ENCODE data around the gene NT5C2.
"Not testable (repeated sequence)": the region's sequence is repeated elsewhere in the genome, so short reads cannot be mapped to it uniquely, and the experiment has no call there.

The NT5C2 gene

DNA sequence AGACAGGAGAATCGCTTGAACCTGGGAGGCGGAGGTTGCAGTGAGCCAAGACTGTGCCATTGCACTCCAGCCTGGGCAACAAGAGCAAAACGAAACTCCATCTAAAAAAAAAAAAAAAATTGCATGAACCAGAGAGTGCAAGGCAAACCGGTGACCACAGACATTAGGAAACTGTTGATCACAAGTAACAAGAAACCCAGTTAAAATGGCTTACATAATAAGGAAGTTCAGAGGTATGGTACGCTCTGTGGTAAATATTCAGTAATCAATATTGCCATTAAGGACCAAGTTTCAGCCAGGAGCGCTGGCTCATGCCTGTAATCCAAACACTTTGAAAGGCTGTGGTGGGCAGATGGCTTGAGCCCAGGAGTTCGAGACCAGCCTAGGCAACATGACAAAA is 9.2 kb upstream of the NT5C2 start:
- DNase-seq (ENCODE audit: low read depth, low spot score), result no peak

DNA sequence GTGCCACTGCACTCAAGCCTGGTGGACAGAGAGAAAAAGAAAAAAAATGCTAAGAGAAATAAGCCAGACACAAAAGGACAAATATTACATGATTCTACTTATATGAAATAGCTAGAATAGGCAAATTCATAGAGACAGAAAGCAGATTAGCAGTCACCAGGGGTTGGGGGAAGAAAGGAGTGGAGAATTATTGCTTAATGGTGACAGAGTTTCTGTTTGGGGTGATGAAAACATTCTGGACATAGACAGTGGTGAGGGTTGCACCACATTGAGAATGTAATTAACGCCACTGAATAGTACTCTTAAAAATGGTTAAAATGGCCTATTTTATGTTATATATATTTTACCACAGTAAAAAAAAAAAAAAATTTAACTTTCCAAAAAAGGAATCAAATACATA is 6.4 kb upstream of the NT5C2 start:
- DNase-seq (ENCODE audit: low read depth, low spot score), result no peak

DNA sequence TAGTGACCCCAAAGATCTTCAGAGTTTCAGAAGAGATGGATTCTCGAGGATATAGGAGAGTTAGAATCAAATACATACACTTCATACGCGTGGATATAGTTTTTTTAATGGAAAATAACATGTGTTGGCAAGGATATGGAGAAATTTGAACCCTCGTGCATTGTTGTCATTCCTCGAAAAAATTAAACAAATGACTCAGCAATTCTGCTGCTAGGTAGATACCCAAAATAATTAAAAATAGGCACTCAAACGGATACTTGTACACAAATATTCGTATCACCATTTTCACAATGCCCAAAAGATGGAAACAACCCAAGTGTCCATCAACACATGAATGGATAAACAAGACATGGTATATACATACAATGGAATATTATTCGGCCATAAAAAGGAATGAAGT is 5.6 kb upstream of the NT5C2 start:
- no peak for DNase-seq (ENCODE audit: low read depth, low spot score)

DNA sequence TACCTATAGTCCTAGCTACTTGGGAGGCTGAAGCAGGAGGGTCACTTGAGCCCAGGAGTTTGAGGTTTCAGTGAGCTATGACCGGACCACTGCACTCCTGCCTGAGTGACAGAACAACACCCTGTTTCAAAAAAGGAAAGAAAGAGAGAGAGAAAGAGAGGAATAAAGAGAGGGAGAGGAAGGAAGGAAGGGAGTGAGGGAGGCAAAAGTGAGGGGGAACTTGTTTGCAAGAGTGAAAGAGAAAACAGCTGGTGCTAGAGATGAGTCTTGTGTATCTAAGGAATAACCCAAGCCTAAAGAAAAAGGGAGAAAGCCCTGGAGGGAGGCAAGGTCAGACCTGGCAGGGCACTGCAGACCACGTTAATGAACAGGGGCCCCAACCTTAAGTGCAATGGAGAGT is 4.8 kb upstream of the NT5C2 start:
- DNase-seq (ENCODE audit: low read depth, low spot score), result no peak

DNA sequence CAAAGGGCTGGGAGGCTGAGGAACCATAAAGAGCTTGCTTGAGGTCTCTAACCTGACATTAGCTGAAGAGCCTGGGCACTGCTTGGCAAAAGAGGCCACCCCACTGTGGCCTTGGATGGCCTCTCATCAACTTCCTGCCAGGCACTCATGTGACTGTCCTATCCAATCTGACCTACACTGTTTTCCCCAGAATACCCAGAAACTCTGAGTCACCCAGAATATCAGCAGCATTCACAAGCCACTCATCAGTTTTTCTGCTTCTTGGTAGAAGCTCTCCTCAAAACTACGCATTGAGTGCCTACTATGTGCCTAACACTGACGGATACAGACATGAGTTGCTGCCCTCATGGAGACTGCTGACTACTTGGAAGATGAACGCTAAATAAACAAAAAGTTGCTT is 4.1 kb upstream of the NT5C2 start:
- DNase-seq (ENCODE audit: low read depth, low spot score), result no peak

DNA sequence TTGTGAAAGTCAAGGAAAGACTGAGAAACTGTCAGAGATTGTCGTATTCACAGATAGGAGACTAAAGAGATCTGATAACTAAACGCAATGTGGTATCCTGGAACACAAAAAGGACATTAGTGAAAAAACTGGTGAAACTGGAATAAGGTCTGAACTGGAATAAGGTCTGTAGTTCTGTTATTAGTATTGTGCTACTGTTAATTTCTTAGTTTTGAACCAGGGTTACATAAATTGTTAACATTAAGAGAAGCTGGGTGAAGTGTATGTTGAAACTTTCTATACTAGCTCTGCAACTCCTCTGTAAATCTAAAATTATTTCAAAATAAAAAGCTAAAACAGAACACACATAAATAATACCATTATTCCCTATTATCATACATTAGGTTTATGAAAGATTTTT is 3.4 kb upstream of the NT5C2 start:
- DNase-seq (ENCODE audit: low read depth, low spot score), result no peak

DNA sequence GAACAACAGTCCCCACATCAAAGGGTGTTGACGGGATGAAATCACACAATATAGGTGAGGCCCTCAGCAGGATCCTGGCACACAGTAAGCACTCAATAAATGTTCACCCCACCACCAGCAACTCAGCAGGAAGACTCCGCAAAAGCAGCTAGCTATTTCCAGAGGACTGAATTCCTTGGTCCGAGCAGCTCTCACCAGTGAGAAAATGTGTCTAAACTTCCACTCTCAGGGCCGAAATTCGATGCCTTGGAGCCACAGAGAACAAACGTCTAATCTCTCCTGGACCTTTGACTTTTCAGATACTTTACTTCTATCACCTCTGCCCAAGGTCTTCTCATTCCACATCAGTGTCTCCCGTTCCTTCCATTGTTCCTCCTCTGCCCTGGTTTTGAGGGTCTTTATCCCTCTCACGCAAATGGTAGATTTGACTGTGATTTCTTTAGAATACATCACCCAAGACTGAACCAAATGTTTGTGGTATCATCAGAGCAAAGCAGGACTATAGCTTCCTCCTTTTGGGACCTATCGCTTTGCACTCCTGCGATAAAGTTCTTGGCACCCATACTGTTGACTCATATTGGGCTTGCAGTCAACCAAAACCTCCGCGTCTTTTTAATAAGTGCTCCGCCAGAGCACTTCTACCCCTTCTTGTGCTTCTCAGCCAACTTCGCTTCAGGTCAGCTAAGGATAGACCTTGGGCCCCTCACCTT is 903 bp upstream of the NT5C2 start:
- DNase-seq (ENCODE audit: low read depth, low spot score), result no peak

DNA sequence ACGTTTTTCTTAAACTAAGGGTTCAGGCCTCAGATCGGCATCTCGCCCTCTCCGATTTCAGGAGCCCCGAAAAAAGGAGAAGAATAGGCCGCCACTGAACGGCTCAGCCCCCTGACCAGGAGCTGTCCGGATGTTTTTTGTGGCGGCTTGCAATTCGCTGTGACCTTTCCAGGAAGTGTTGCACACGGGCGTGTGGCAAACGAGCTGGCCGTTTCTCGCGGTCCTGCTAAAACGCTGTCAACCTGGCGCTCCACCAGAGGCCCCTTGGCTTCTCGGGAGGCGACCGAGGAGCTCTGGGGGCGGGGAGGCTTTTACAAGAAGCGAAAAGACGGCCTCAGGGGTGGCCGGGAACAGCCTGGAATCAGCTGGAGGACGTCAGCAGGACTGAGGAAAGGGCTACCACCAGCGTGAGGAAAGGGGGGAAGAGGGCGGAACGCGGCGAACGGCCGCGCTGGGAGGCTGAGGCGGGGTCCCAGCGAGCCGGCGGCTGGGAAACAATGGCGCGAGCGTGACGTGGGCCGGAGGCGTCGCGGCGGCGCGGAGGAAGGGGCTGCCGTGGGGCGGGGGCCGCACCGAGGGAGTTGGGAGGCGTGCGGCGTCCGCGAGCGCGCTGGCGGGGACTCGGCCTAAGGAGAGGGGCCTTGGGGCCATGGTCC is 493 bp downstream of the NT5C2 start:
- DNase-seq (ENCODE audit: low read depth, low spot score), result peak; percentile 38

DNA sequence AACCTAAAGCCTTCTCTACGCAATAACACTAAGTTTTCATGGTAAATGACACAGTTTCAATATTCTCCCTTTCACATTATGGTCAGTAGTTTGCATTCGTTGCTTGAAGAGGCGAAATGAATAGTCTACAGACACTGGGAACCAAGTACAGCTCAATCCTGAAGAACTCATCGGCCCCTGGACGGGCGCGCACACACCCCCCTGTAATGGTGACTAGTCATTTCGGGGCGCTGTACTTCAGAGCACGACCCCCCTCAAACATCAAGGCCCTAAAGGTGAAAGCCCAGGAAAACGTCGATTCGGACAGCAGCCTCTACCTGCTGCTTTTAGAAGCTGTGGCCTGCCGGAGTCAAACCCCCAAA is 1.0 kb downstream of the NT5C2 start:
- no peak for DNase-seq (ENCODE audit: low read depth, low spot score)

DNA sequence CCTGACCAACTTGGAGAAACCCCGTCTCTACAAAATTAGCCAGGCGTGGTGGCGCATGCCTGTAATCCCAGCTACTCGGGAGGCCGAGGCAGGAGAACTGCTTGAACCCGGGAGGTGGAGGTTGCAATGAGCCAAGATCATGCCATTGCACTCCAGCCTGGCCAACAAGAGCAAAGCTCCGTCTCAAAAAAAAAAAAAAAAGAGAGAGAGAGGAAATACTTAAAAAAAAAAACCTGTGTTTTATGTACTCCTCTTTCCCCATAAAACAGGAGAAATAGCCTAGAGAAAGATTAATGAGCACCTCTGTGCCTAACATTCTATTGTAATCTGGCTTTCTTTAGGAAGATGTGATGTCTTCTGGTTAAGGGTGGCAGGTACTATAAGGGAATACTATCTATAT is 1.9 kb downstream of the NT5C2 start:
- DNase-seq (ENCODE audit: low read depth, low spot score), result not testable (repeated sequence)

DNA sequence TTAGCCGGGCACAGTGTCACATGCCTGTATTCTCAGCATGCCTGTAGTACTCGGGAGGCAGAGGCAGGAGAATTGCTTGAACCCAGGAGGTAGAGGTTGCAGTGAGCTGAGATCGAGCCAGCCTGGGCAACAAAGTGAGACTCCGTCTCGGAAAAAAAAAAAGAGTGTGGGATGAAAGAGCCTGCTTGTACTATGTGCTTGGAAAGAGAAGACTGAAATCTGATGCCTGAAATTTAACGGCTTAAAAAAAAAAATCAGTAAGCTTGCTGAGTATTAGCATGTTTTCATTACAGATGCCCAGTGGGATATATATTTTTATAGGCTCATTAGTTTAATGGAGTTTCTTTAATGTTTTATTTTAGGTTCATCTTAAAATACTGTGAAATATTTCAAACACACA is 4.2 kb downstream of the NT5C2 start:
- DNase-seq (ENCODE audit: low read depth, low spot score), result no peak

DNA sequence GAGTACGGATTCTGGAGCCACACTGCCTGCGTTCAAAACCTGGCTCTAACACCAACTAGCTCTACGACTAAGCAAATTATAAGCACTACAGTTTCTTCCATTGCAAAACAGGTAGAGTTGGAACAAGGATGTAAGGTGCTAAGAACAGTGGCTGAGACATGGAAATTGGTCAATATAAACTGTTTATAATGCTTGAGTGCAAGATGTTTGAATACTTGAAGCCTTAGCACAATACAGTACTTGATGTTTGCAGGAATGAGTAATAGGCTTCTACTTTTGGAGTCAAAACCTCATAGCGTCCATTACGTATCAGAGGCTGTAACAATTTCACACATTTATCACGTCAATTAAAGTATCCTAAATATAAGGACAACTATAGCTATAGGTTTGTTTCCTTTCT is 6.9 kb downstream of the NT5C2 start:
- DNase-seq (ENCODE audit: low read depth, low spot score), result no peak

DNA sequence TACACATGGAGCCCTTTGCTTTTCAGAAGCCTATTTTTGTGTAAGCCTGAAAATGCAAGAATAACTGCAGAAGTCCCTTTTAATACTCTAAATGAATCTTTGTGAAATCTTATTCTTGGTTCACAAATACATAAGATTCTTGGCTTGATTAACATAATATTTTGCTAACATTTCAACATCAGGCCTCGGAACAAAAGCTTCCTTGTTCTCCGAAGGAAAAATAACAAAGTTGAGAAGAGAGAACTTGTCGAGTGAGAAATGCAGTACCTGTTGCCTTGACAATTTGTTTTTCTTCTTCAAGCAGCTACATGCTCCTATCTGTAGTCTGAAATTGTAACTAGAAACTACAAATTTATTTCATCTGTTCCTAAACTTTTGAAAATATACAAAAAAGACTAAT is 8.5 kb downstream of the NT5C2 start:
- no peak for DNase-seq (ENCODE audit: low read depth, low spot score)

DNA sequence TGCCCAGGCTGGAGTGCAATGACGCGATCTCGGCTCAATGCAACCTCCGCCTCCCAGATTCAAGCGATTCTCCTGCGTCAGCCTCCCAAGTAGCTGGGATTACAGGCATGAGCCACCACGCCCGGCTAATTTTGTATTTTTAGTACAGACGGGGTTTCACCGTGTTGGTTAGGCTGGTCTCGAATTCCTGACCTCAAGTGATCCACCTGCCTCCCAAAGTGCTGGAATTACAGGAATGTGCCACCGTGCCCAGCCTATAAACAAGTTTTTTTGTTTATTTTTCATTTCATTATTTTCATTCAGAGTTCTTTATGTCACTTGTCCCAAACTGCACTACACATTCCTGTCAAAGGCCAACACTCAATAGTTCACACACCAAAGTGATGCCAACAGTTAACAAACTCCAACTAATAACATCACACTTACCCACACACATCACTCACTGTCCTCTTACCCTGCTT is 9.1 kb downstream of the NT5C2 start:
- DNase-seq (ENCODE audit: low read depth, low spot score), result not testable (repeated sequence)

DNA sequence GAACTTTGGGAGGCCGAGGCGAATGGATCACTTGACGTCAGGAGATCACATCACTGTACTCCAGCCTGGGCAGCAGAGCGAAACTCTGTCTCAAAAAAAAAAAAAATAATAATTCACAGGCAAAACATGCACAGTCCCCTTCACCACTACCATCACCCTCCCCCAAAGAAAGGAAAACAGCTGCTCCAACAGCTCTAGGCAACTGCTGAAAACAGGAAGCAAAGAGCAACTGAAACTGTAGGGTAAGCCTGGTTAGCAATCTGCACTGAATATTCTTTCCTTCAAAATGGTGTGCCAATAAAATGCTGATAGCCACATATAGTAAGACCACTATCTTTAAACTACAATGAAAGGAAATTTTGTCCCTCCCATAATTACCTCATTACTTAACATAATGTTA is 11.8 kb downstream of the NT5C2 start:
- DNase-seq (ENCODE audit: low read depth, low spot score), result no peak

DNA sequence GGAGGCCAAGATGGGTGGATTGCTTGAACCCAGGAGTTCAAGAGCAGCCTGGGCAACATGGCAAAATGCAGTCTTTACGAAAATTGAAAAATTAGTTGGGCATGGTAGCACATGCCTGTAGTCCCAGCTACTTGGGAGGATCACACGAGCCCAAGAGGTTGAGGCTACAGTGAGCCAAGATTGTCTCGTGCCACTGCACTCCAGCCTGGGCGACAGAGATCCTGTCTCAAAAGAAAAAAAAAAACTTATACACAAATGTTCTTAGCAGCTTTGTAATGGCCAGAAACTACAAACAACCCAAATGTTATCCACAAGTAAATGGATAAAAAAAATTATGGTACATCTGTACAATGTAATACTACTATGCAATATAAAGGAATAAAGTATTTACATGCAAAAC is 12.6 kb downstream of the NT5C2 start:
- no peak for DNase-seq (ENCODE audit: low read depth, low spot score)

DNA sequence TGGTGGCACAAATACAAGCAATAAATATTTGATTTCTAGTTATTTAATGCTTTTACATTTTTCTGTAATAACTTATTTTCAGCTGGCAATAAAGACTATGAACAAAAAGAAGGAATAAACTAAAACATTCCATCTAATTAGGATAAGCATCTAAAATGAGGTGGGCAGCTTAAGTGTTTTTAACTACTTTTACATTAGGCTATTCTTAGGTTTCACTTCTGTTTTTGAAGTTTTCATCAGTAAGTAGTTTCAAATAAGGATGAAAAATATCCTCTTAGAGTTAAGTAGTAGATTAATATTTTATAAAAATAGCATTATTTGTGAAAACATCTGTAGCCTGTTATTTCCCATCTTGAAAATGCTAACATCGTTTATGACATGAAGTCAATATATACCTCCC is 15.9 kb downstream of the NT5C2 start:
- no peak for DNase-seq (ENCODE audit: low read depth, low spot score)

DNA sequence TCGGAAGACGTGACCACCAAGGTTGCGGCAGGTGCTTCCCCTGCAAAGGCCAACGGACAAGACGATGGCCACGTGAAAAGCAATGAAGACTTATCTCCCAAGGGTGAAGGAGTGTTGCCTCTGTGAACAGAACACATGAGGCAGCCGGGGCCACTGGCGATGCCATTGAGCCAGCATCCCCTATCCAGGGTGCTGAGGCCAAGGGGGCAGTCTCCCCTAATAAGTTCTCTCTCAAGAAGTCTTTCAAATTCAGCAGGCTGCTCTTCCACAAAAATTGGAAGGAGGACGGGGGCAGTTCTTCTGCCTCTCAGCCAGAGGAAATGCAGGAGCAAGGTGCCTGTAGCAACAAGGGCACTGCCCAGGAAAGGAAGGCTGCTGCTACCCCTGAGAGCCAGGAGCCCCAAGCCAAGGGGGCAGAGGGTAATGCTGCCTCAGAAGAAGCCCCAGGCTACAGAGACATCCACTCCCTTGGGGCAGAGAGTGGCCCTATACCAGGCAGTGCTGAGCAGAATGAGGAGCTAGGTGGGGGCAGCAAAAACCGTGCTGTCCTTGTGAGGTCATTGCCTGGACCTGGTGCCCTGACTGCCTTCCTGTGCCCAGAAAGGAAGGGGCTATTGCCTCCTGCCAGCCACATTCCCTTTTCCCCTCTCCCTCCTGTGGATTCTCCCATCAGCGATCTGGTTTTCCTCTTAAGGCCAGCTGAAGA is 17.3 kb downstream of the NT5C2 start:
- DNase-seq (ENCODE audit: low read depth, low spot score), result no peak

DNA sequence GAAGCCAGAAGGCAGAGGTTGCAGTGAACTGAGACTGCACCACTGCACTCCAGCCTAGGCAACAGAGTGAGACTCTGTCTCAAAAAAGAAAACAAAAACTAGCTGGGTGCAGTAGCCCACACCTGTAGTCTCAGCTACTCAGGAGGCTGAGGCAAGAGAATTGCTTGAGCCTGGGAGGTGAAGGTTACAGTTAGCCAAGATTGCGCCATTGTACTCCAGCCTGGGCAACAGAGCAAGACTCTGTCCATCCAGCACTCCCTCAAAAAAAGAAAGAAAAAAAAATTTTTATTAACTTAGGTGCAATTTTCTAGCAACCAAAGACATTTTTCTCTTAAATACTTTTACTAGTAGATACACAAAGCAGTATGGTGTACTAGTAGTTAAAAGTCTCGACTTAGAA is 18.7 kb downstream of the NT5C2 start:
- DNase-seq (ENCODE audit: low read depth, low spot score), result not testable (repeated sequence)

DNA sequence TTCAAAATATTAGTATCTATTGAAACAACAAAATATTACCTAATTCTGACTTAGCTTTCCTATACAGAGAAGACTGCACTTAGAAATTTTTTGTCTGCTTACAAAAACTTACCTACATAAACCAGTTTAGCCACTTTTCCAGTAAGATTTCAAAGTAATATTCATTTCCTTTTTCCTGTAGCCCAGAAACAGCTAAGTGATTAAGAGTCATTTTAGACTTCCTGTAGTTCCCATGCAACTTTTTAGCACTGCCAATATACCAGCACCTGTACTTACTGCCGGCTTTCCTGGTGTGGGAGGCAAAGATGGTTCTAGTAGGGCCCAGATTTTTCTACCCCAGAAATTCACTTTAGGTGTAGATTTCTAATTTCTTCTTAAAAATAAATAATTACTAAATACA is 21.8 kb downstream of the NT5C2 start:
- DNase-seq (ENCODE audit: low read depth, low spot score), result no peak

DNA sequence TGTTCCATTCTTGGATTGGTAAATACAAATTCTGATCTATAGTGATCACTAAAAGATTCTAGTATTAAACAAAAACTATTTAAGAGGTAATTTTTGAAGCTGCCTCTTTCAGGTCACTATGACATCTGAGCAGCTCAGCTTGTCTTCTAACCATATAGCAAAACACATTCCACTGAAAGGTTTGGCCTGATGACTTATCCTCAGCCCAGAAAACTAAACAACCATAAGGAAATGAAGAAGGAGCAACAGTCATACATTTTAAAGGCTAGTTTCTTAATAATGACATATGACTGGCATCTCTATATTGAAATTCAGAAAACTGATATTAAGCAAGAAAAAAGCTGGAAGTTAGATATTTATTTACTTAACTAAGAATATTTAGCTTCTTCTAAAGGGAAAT is 24.6 kb downstream of the NT5C2 start:
- no peak for DNase-seq (ENCODE audit: low read depth, low spot score)

DNA sequence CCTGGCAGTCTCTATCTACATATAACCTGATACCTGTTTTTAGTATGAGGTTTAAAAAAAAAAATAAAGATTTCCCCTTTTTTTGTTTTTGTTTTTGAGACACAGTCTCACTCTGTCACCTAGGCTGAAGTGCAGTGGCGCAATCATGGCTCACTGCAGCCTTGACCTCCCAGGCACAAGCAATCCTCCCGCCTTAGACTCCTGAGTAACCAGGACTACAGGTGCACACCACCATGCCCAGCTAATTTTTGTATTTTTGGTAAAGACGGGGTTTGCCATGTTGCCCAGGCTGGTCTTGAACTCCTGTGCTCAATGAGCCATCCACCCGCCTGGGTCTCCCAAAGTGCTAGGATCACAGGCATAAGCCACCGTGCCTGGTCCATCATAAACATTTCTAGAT is 25.5 kb downstream of the NT5C2 start:
- not testable (repeated sequence) for DNase-seq (ENCODE audit: low read depth, low spot score)

DNA sequence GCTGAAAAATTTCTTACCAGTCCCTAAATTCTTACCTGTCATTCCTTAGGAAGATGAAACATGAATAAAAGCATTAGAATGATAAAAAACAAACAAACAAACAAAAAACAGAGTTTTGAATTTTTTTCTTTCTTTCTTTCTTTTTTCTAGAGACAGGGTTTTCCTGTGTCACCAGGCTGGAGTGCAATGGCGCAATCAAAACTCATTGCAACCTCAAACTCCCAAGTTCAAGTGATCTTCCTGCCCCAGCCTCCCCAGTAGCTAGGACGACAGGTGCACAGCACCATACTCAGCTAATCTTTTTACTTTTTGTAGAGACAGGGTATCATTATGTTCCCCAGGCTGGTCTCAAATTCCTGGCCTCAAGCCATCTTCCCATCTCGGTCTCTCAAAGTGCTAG is 26.5 kb downstream of the NT5C2 start:
- DNase-seq (ENCODE audit: low read depth, low spot score), result no peak

Measured in brain pericyte (primary cell).